ENCODE data around the gene ATP6V0A1.
A peak's percentile ranks its signal among the peaks of the same experiment; 100 is the strongest.

The ATP6V0A1 gene

GRCh38 chr17:42517516-42517915 lies 58.8 kb downstream of the ATP6V0A1 start:
- DNase-seq (ENCODE audit: low spot score) = peak; percentile 95
- H3K4me3 ChIP-seq = peak overlapping the region; percentile 39
- peak overlapping the region; percentile 93 to 98 for H3K27ac ChIP-seq
- TF ChIP-seq CTCF (IDR thresholded peaks at IDR 0.05) = peak; percentile 87

GRCh38 chr17:42518046-42518754 lies 59.5 kb downstream of the ATP6V0A1 start:
- Histone ChIP-seq H3K27ac (peak overlapping the region; percentile 93 to 98), H3K4me3 (peak overlapping the region; percentile 39)
- DNase-seq (ENCODE audit: low spot score) = peak; percentile 92
- TF ChIP-seq CTCF (IDR thresholded peaks at IDR 0.05) = no peak

- DNase-seq (ENCODE audit: low spot score) = peak; percentile 76
- peak overlapping the region; percentile 1 for H3K4me3 ChIP-seq
- peak overlapping the region; percentile 93 to 98 for H3K27ac ChIP-seq
- no peak for TF ChIP-seq CTCF (IDR thresholded peaks at IDR 0.05)
These were observed 60.3 kb downstream of the ATP6V0A1 start for GRCh38 chr17:42518755-42519545.

- peak overlapping the region; percentile 1 for H3K4me3 ChIP-seq
These were observed 61.1 kb downstream of the ATP6V0A1 start for GRCh38 chr17:42519546-42520491.

GRCh38 chr17:42520540-42520951 lies 61.9 kb downstream of the ATP6V0A1 start:
- H3K27ac ChIP-seq = peak overlapping the region; percentile 93 to 98
- no peak for TF ChIP-seq CTCF (IDR thresholded peaks at IDR 0.05)
- H3K4me3 ChIP-seq = peak overlapping the region; percentile 37
- DNase-seq (ENCODE audit: low spot score) = peak; percentile 75

More at GRCh38 chr17:42519546-42520491, 61.1 kb downstream of the ATP6V0A1 start:
- no peak for TF ChIP-seq CTCF (IDR thresholded peaks at IDR 0.05)
- DNase-seq (ENCODE audit: low spot score) = peak; percentile 98
- H3K27ac ChIP-seq = peak overlapping the region; percentile 93 to 98

GRCh38 chr17:42521036-42521435 lies 62.4 kb downstream of the ATP6V0A1 start:
- Histone ChIP-seq H3K27ac (peak overlapping the region; percentile 93 to 98), H3K4me3 (peak overlapping the region; percentile 37)
- peak; percentile 72 for DNase-seq (ENCODE audit: low spot score)
- no peak for TF ChIP-seq CTCF (IDR thresholded peaks at IDR 0.05)
